Brain microvascular endothelial cell (primary cell): ENCODE results near the gene UHRF2.

ENCODE experiments used
- DNase-seq: peaks from one replicate; pipeline ENCODE4 v3.0.0-alpha.2; 2020
- H3K27ac ChIP-seq: fragments of 250-450 bp; sonication (Bioruptor Pico); 2 replicates; pipeline ENCODE4 v1.5.1; 2020; ENCODE audit warnings: mild to moderate bottlenecking, moderate library complexity
- H3K27me3 ChIP-seq: fragments of 250-450 bp; sonication (Bioruptor Pico); replicated peaks from 2 replicates; pipeline ENCODE4 v1.5.1; 2020; ENCODE audit warnings: mild to moderate bottlenecking
- H3K36me3 ChIP-seq: fragments of 250-450 bp; sonication (Bioruptor Pico); replicated peaks from 2 replicates; pipeline ENCODE4 v1.5.1; 2020; ENCODE audit warnings: mild to moderate bottlenecking
- H3K4me3 ChIP-seq: 2 replicates; pipeline ENCODE4 v1.5.1; 2011; ENCODE audit warnings: low read depth, mild to moderate bottlenecking, control low read depth, low read length, moderate library complexity
- in situ Hi-C: cut with HindIII; loops from 2 replicates; pipeline ENCODE4 v1.10.0; 2017; ENCODE audit warnings: low sequenced_read_pairs, low pct_ligation_motif_present
- TF ChIP-seq, protein P1 (sequence below): IDR thresholded peaks from 2 replicates; pipeline ENCODE4 v1.5.1; 2011; ENCODE audit warnings: low read depth, mild to moderate bottlenecking, moderate library complexity, low read length, control low read depth, inconsistent platforms; ENCODE audit errors: missing control alignments

UHRF2 gene

DNA sequence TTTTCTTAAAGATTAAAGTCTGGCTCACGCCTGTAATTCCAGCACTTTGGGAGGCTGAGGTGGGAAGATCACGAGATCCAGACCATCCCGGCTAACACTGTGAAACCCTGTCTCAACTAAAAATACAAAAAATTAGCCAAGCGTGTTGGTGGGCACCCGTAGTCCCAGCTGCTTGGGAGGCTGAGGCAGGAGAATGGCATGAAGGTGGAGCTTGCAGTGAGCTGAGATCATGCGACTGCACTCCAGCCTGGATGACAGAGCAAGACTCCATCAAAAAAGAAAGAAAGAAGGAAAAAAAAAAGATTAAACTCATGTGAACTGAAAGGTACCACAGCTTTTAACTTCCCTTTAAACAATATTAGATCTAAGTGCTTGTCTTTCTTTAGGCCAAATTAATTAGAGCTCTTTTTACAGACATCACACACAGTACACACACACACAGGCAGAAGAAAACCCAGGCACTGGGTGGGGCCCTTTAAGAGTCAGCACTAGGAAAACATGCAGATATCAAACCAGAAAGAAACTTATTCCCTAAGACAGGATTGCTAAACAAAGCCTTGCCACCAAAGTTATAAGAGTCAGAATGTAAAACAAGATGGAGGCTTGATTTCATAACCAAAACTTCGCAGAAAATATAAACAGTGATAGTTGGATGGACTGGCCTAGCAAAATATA is 29.3 kb upstream of the UHRF2 start:
- DNase-seq: peak; percentile 63
- no peaks in the 10 kb centered on the region for H3K36me3 ChIP-seq
- TF ChIP-seq, protein P1, sequence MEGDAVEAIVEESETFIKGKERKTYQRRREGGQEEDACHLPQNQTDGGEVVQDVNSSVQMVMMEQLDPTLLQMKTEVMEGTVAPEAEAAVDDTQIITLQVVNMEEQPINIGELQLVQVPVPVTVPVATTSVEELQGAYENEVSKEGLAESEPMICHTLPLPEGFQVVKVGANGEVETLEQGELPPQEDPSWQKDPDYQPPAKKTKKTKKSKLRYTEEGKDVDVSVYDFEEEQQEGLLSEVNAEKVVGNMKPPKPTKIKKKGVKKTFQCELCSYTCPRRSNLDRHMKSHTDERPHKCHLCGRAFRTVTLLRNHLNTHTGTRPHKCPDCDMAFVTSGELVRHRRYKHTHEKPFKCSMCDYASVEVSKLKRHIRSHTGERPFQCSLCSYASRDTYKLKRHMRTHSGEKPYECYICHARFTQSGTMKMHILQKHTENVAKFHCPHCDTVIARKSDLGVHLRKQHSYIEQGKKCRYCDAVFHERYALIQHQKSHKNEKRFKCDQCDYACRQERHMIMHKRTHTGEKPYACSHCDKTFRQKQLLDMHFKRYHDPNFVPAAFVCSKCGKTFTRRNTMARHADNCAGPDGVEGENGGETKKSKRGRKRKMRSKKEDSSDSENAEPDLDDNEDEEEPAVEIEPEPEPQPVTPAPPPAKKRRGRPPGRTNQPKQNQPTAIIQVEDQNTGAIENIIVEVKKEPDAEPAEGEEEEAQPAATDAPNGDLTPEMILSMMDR: no peak
- no peak overlapping the region for H3K4me3 ChIP-seq
- in situ Hi-C loops: no loop called here
- H3K27ac ChIP-seq: peak overlapping the region; percentile 81
- H3K27me3 ChIP-seq: no peaks in the 10 kb centered on the region

DNA sequence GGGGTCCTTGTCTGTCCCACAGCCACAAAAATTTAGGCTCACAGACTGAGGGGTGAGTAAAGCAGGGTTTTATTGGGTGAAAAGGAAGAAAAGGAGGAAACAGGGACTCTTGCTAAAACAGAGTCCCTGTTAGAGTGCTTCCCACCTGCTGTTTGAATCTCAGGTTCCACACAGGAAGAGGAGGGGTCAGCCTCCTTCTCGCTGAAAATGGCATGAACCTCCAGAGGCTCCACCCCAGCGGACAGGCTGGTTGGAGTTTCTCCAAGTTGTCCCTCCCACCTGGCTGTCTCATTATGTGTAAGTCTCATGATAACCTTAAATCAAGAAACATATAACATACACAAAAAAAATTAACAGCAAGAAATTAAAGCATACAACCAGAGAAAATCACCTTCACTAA is 28.3 kb upstream of the UHRF2 start:
- Histone ChIP-seq H3K36me3 (no peaks in the 10 kb centered on the region), H3K27ac (no peak overlapping the region), H3K27me3 (no peaks in the 10 kb centered on the region), H3K4me3 (no peak overlapping the region)
- DNase-seq: no peak
- in situ Hi-C loops: no loop called here
- TF ChIP-seq, protein P1: no peak

DNA sequence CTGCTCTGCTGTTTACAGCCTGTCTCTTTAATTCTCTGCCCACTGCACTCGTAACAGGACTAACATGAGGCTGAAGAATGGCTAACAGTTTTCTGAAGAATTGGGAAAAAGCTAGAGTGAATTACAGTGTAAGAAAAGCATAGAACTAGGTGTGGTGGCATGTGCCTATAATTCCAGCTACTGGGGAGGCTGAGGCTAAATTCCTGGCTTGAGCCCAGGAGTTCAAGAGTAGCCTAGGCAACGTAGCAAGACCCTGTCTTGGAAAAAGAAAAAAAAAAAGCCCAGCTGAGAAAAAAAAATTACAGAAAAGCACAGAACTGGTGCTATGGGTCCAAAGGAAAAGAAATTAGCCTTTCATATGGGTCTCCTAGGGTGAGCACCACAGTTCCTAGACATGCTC is 13.9 kb upstream of the UHRF2 start:
- TF ChIP-seq, protein P1: no peak
- Histone ChIP-seq H3K27ac (no peak overlapping the region), H3K4me3 (no peak overlapping the region), H3K36me3 (no peaks in the 10 kb centered on the region), H3K27me3 (no peaks in the 10 kb centered on the region)
- no peak for DNase-seq
- in situ Hi-C loops: no loop called here

DNA sequence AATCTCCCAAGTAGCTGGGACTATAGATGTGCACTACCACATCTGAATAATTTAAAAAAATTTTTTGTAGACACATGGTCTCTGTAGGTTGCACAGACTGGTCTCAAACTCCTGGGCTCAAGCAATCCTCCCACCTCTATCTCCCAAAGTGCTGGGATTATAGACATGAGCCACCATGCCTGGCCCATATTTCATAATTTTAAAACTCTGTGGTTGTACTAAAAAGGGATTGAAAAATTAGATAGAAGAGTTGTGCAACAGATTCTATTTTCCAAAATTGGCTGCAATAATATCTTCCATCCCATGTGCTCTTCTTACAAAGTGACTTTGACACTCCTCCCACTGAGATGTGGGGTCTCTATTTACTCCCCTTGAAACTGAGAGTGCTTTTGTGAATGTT is 7.6 kb upstream of the UHRF2 start:
- no peak for DNase-seq
- in situ Hi-C loops: loop anchor here (25.0 kb wide), 1 partner anchor 107 kb away; no protein-coding TSS in a partner anchor
- Histone ChIP-seq H3K4me3 (no peak overlapping the region), H3K27me3 (no peaks in the 10 kb centered on the region), H3K27ac (no peak overlapping the region), H3K36me3 (no peaks in the 10 kb centered on the region)
- TF ChIP-seq, protein P1: no peak

DNA sequence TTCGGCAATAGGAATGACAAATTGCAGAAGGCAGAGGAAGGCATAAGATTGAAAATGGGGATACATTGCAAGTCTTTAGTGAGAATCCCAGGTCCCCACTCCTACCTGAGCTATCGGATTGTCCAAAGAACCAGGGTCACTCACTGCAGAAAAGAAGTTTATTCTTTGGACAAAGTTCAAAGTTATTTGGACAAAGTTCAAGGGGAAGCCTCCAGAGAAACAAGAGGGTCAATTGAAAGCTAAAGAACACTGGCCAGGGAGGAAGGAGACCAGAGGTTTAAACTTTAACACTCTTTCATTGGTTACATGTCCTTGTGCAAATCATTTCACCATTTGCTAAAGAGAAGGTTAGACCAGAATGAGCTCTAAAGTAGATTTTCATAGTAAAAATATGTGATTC is 5.2 kb upstream of the UHRF2 start:
- in situ Hi-C loops: loop anchor here (25.0 kb wide), 1 partner anchor 105 kb away; no protein-coding TSS in a partner anchor
- no peak for DNase-seq
- H3K36me3 ChIP-seq: no peaks in the 10 kb centered on the region
- no peaks in the 10 kb centered on the region for H3K27me3 ChIP-seq
- TF ChIP-seq, protein P1: no peak
- no peak overlapping the region for H3K27ac ChIP-seq
- H3K4me3 ChIP-seq: no peak overlapping the region

DNA sequence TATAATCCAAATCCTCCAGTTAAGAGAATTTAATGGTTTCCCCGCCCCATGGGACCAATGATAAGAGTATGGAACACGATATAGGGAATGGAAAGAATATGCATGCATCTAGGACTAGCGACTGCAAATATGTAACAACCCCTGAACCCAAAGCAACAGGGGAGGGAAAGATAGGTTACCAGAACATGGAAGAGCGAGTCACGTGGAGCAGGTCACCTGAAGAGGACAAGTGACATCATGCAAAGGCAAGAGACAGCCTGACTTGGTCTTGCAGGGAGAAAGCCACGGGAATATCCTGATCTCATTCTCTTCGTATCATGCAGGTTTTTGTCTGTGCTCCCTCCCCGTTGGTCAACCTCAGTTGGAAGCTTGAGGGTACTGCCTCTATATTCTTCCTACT is 4.7 kb upstream of the UHRF2 start:
- in situ Hi-C loops: loop anchor here (25.0 kb wide), 1 partner anchor 104 kb away; no protein-coding TSS in a partner anchor
- no peaks in the 10 kb centered on the region for H3K27me3 ChIP-seq
- no peak overlapping the region for H3K4me3 ChIP-seq
- no peaks in the 10 kb centered on the region for H3K36me3 ChIP-seq
- TF ChIP-seq, protein P1: no peak
- no peak overlapping the region for H3K27ac ChIP-seq
- no peak for DNase-seq
